HepG2 (cell line): ENCODE results near the gene CNP. TPM values are rescaled to one million over a fixed set of nuclear protein-coding genes. Genes with fewer than 3 reads are reported as not detected.
A peak's percentile ranks its signal among the peaks of the same experiment; 100 is the strongest.

ENCODE experiments used
- ADNP ChIP-seq: sonication (generic); formaldehyde crosslinking; IDR thresholded peaks from 2 replicates; pipeline ENCODE4 v1.4.0; 2020; ENCODE audit warnings: missing genetic modification reagents
- CC2D1A ChIP-seq: sonication (generic); formaldehyde crosslinking; IDR thresholded peaks from 2 replicates; pipeline ENCODE4 v1.8.1; 2023; ENCODE audit warnings: mild to moderate bottlenecking, missing genetic modification reagents
- FOXP1 ChIP-seq, 2 experiments: fragments of 450-650 bp in 1 of 2; IDR thresholded peaks; 2 replicates each; pipeline ENCODE4 v1.6.1; 2017 to 2018; ENCODE audit warnings: antibody characterized with exemption in 1 of 2
- HMG20A ChIP-seq: IDR thresholded peaks from 2 replicates; pipeline ENCODE4 v1.6.1; 2016; ENCODE audit warnings: borderline replicate concordance
- HNF1B ChIP-seq: sonication (generic); formaldehyde crosslinking; IDR thresholded peaks from 2 replicates; pipeline ENCODE4 v1.5.1; 2020; ENCODE audit warnings: mild to moderate bottlenecking, moderate library complexity, missing genetic modification reagents
- JDP2 ChIP-seq: sonication (generic); formaldehyde crosslinking; IDR thresholded peaks from 2 replicates; pipeline ENCODE4 v1.8.1; 2022; ENCODE audit warnings: missing genetic modification reagents, borderline replicate concordance
- JUND ChIP-seq: sonication (generic); formaldehyde crosslinking; IDR thresholded peaks from 2 replicates; pipeline ENCODE4 v1.8.0; 2022; ENCODE audit warnings: mild to moderate bottlenecking, missing genetic modification reagents
- KLF9 ChIP-seq: IDR thresholded peaks from 2 replicates; pipeline ENCODE4 v1.6.1; 2016; ENCODE audit warnings: low read depth
- NR0B2 ChIP-seq: sonication (generic); formaldehyde crosslinking; IDR thresholded peaks from 2 replicates; pipeline ENCODE4 v1.4.0; 2020; ENCODE audit warnings: mild to moderate bottlenecking, missing genetic modification reagents
- PHF20 ChIP-seq: sonication (generic); formaldehyde crosslinking; IDR thresholded peaks from 2 replicates; pipeline ENCODE4 v1.5.0; 2020; ENCODE audit warnings: mild to moderate bottlenecking, missing genetic modification reagents
- RBAK ChIP-seq: sonication (generic); formaldehyde crosslinking; IDR thresholded peaks from 2 replicates; pipeline ENCODE4 v1.5.1; 2020; ENCODE audit warnings: mild to moderate bottlenecking, missing genetic modification reagents
- TCF12 ChIP-seq, 2 experiments: fragments of 450-650 bp in 1 of 2; sonication (generic) in 1 of 2; formaldehyde crosslinking in 1 of 2; IDR thresholded peaks; 2 replicates each; pipeline versions ENCODE4 v1.6.1 to v1.8.0; 2017 to 2022; ENCODE audit warnings: antibody characterized with exemption in 1 of 2, mild to moderate bottlenecking in 1 of 2, missing genetic modification reagents in 1 of 2, moderate library complexity in 1 of 2
- TCF7L2 ChIP-seq: IDR thresholded peaks from 2 replicates; pipeline ENCODE4 v1.6.1; 2011; ENCODE audit warnings: mild to moderate bottlenecking, low read depth, low read length, moderate library complexity
- U2AF1 ChIP-seq: fragments of 200-400 bp; formaldehyde crosslinking; optimal IDR thresholded peaks from 2 replicates; pipeline ENCODE3; 2017; ENCODE audit warnings: mild to moderate bottlenecking, low read depth, low read length
- ZEB1 ChIP-seq: IDR thresholded peaks from 2 replicates; pipeline ENCODE4 v1.6.1; 2012; ENCODE audit warnings: mild to moderate bottlenecking, low read depth, inconsistent platforms; ENCODE audit not compliant: insufficient replicate concordance
- ZNF12 ChIP-seq: sonication (generic); formaldehyde crosslinking; IDR thresholded peaks from 2 replicates; pipeline ENCODE4 v1.5.0; 2020; ENCODE audit warnings: missing genetic modification reagents
- ZNF205 ChIP-seq: IDR thresholded peaks from 2 replicates; pipeline ENCODE4 v1.6.1; 2018; ENCODE audit warnings: missing biosample characterization, missing genetic modification reagents
- ZNF333 ChIP-seq: sonication (generic); formaldehyde crosslinking; IDR thresholded peaks from 2 replicates; pipeline ENCODE4 v1.4.0; 2020; ENCODE audit warnings: mild to moderate bottlenecking, missing genetic modification reagents, borderline replicate concordance
- ZNF513 ChIP-seq: sonication (generic); formaldehyde crosslinking; conservative IDR thresholded peaks from 2 replicates; pipeline ENCODE4 v1.5.0; 2020; ENCODE audit warnings: missing genetic modification reagents
- ZNF766 ChIP-seq: sonication (generic); formaldehyde crosslinking; IDR thresholded peaks from 2 replicates; pipeline ENCODE4 v1.5.0; 2020; ENCODE audit warnings: missing genetic modification reagents, borderline replicate concordance
- ZNF883 ChIP-seq: sonication (generic); formaldehyde crosslinking; IDR thresholded peaks from 2 replicates; pipeline ENCODE4 v1.5.1; 2020; ENCODE audit warnings: mild to moderate bottlenecking, missing genetic modification reagents; ENCODE audit errors: not compliant biosample characterization
- polyA plus RNA-seq, 8 experiments: library from polyadenylated mRNA; depleted of rRNA in 3 of 8; stranded (reverse) in 7 of 8; unstranded in 1 of 8; fragments of >200 nt; fragmentation: Illumina TruSeq in 4 of 8; extraction: Trizol in 4 of 8; gene quantifications; 2 replicates each; pipeline versions ENCODE4 v1.2.1 to v1.2.3, GENCODE V29; 2011 to 2016; ENCODE audit warnings: low read depth in 4 of 8, missing spikeins in 1 of 8, mixed read lengths in 1 of 8; ENCODE audit not compliant: insufficient read depth in 1 of 8
- total RNA-seq, 5 experiments: library from RNA; depleted of rRNA; stranded (reverse); fragments of >200 nt; fragmentation: Illumina TruSeq; extraction: Trizol; gene quantifications; 2 replicates each; pipeline ENCODE4 v1.2.3, GENCODE V29; 2016; ENCODE audit warnings: low read depth in 1 of 5
- TF ChIP-seq, protein P1 (sequence below): sonication (generic); formaldehyde crosslinking; IDR thresholded peaks from 2 replicates; pipeline ENCODE4 v1.8.1; 2023; ENCODE audit warnings: mild to moderate bottlenecking, missing genetic modification reagents
- TF ChIP-seq, protein P2 (sequence below): sonication (generic); formaldehyde crosslinking; IDR thresholded peaks from 2 replicates; pipeline ENCODE4 v1.5.0; 2020; ENCODE audit warnings: mild to moderate bottlenecking, missing genetic modification reagents

The CNP gene
- total and polyA plus RNA-seq, 2 of the 13 experiments (the other 11 are each of a cell fraction or from before 2014, with no cell fraction given), result 97.2 to 161 TPM

DNA sequence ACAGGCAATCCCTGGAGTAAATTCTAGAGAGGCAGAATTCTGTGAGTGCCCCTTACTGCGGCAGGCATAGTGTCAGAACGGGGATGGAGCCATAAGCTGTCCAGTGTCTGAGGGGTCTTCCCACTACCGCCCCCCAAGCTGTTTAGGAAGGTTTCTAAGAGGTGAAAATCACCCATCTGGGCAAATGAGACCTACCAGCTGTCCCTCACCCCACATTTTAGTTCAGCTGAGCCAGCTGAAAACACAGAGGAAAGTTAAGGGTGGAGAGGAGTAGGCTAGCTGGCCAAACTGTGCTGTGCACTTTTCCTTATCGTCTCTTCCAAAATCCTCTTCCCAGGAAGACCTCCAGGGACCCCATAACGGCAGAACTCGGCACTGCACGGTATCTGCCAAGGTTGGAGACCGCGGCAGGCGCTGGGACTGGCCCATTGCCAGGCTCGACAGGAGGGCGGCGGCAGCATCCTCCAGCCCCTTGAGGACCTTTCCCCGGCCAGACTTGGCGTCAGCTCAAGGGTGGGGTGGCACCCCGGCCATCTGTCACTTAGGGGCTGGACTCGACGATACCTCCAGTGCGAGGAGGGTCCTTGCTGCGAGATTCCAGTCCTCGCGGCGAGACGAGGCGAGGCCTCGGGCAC is 48.8 kb upstream of the CNP start (continued):
- TF ChIP-seq ZEB1 (no peak), ZNF205 (CRISPR knock-in tag) (no peak), HNF1B (no peak), PHF20 (CRISPR knock-in tag) (0 out of 2 replicates have a peak, but pooled peaks have one; percentile 31), TCF7L2 (no peak), HMG20A (CRISPR knock-in tag) (no peak), ZNF513 (CRISPR knock-in tag) (no peak), ZNF12 (peak; percentile 35; the same call in 1 of the 2 replicates), ADNP (CRISPR knock-in tag) (no peak), ZNF883 (CRISPR knock-in tag) (no peak), ZNF333 (0 out of 2 replicates have a peak, but pooled peaks have one; percentile 49), TCF12 (IDR thresholded peaks at IDR 0.05) (no peak), TCF12 (CRISPR knock-in tag; IDR thresholded peaks at IDR 0.05) (no peak), ZNF766 (no peak), FOXP1 (IDR thresholded peaks at IDR 0.05) (no peak), FOXP1 (CRISPR knock-in tag; IDR thresholded peaks at IDR 0.05) (no peak), JUND (CRISPR knock-in tag) (no peak), KLF9 (CRISPR knock-in tag) (0 out of 2 replicates have a peak, but pooled peaks have one; percentile 22), NR0B2 (CRISPR knock-in tag) (no peak; the same call in 1 of the 2 replicates), CC2D1A (CRISPR knock-in tag) (no peak), JDP2 (CRISPR knock-in tag) (no peak), RBAK (CRISPR knock-in tag) (no peak), U2AF1 (no peak)
- TF ChIP-seq, protein P1, sequence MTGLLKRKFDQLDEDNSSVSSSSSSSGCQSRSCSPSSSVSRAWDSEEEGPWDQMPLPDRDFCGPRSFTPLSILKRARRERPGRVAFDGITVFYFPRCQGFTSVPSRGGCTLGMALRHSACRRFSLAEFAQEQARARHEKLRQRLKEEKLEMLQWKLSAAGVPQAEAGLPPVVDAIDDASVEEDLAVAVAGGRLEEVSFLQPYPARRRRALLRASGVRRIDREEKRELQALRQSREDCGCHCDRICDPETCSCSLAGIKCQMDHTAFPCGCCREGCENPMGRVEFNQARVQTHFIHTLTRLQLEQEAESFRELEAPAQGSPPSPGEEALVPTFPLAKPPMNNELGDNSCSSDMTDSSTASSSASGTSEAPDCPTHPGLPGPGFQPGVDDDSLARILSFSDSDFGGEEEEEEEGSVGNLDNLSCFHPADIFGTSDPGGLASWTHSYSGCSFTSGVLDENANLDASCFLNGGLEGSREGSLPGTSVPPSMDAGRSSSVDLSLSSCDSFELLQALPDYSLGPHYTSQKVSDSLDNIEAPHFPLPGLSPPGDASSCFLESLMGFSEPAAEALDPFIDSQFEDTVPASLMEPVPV (CRISPR knock-in tag), result no peak
- TF ChIP-seq, protein P2, sequence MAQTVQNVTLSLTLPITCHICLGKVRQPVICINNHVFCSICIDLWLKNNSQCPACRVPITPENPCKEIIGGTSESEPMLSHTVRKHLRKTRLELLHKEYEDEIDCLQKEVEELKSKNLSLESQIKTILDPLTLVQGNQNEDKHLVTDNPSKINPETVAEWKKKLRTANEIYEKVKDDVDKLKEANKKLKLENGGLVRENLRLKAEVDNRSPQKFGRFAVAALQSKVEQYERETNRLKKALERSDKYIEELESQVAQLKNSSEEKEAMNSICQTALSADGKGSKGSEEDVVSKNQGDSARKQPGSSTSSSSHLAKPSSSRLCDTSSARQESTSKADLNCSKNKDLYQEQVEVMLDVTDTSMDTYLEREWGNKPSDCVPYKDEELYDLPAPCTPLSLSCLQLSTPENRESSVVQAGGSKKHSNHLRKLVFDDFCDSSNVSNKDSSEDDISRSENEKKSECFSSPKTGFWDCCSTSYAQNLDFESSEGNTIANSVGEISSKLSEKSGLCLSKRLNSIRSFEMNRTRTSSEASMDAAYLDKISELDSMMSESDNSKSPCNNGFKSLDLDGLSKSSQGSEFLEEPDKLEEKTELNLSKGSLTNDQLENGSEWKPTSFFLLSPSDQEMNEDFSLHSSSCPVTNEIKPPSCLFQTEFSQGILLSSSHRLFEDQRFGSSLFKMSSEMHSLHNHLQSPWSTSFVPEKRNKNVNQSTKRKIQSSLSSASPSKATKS (CRISPR knock-in tag), result no peak
